IMR-90 (cell line): ENCODE measurements around the gene NFKBIB. TPM values are rescaled to one million over a fixed set of nuclear protein-coding genes. Genes with fewer than 3 reads are reported as not detected.

ENCODE experiments used
- ATAC-seq: fragments of 200-7000 bp; cut with Tn5 transposase; 2 replicates; pipeline ENCODE4 v1.9.1; 2020; ENCODE audit warnings: low read depth, mild to moderate bottlenecking, moderate library complexity
- BruUV-seq: library from RNA; stranded (reverse); fragments of 400-500 nt; replicated peaks from 2 replicates; lab custom pipeline; 2021; lab: Mats Ljungman, UMichigan
- CTCF ChIA-PET: fragments of 300-600 bp; formaldehyde crosslinking; extraction: SDS; loops from one replicate; lab custom pipeline; 2021; ENCODE audit warnings: antibody characterized with exemption; lab: Yijun Ruan, JAX
- POLR2A ChIA-PET: fragments of 300-600 bp; sonication (Branson Sonifier 250); formaldehyde crosslinking; loops from one replicate; lab custom pipeline; 2022; ENCODE audit warnings: antibody characterized with exemption; ENCODE audit not compliant: unreplicated experiment; lab: Charles Lee
- DNase-seq: peaks from one replicate; pipeline ENCODE4 v3.0.0; 2013
- H2AFZ ChIP-seq: replicated peaks from 2 replicates; pipeline ENCODE3; 2013; ENCODE audit warnings: low read length, mild to moderate bottlenecking; ENCODE audit not compliant: poor library complexity
- H2AK5ac ChIP-seq: 2 replicates; pipeline ENCODE4 v1.6.1; 2013; ENCODE audit warnings: low read depth, low read length, inconsistent platforms
- H2AK9ac ChIP-seq: replicated peaks from 2 replicates; pipeline ENCODE3; 2013; ENCODE audit warnings: mild to moderate bottlenecking, low read depth, low read length, moderate library complexity; ENCODE audit not compliant: poor library complexity
- H2BK120ac ChIP-seq: 2 replicates; pipeline ENCODE4 v1.6.1; 2013; ENCODE audit warnings: low read depth, low read length, inconsistent platforms
- H2BK15ac ChIP-seq: 3 replicates; pipeline ENCODE4 v1.6.1; 2013; ENCODE audit warnings: low read depth, low read length, inconsistent platforms
- H2BK20ac ChIP-seq: 2 replicates; pipeline ENCODE4 v1.6.1; 2013; ENCODE audit warnings: low read depth, mild to moderate bottlenecking, inconsistent platforms, low read length, moderate library complexity
- H2BK5ac ChIP-seq: 2 replicates; pipeline ENCODE4 v1.6.1; 2013; ENCODE audit warnings: mild to moderate bottlenecking, low read depth, low read length, inconsistent platforms; ENCODE audit not compliant: poor library complexity, severe bottlenecking
- H3K14ac ChIP-seq: replicated peaks from 2 replicates; pipeline ENCODE4 v1.6.1; 2013; ENCODE audit warnings: low read depth, low read length, inconsistent platforms
- H3K18ac ChIP-seq: 2 replicates; pipeline ENCODE4 v1.6.1; 2013; ENCODE audit warnings: low read depth, low read length, control low read depth
- H3K23ac ChIP-seq: 2 replicates; pipeline ENCODE4 v1.6.1; 2013; ENCODE audit warnings: low read depth, low read length, inconsistent platforms
- H3K27ac ChIP-seq: 2 replicates; pipeline ENCODE4 v1.5.1; 2013; ENCODE audit warnings: mild to moderate bottlenecking, control low read depth, low read length; ENCODE audit not compliant: insufficient read depth
- H3K27me3 ChIP-seq: 2 replicates; pipeline ENCODE4 v1.6.1; 2013; ENCODE audit warnings: low read length; ENCODE audit not compliant: control insufficient read depth, insufficient read depth
- H3K36me3 ChIP-seq: 2 replicates; pipeline ENCODE4 v1.6.1; 2013; ENCODE audit warnings: low read length, mixed read lengths; ENCODE audit not compliant: control insufficient read depth, insufficient read depth
- H3K4ac ChIP-seq: 2 replicates; pipeline ENCODE4 v1.6.1; 2013; ENCODE audit warnings: low read depth, low read length, inconsistent platforms
- H3K4me1 ChIP-seq: 2 replicates; pipeline ENCODE4 v1.6.1; 2013; ENCODE audit warnings: low read length, mixed read lengths; ENCODE audit not compliant: control insufficient read depth, insufficient read depth
- H3K4me2 ChIP-seq: 2 replicates; pipeline ENCODE4 v1.6.1; 2013; ENCODE audit warnings: low read depth, mild to moderate bottlenecking, control low read depth, low read length, moderate library complexity
- H3K4me3 ChIP-seq: 2 replicates; pipeline ENCODE4 v1.5.1; 2013; ENCODE audit warnings: low read depth, mild to moderate bottlenecking, control low read depth, low read length, moderate library complexity; ENCODE audit not compliant: insufficient read depth
- H3K56ac ChIP-seq: 2 replicates; pipeline ENCODE4 v1.6.1; 2013; ENCODE audit warnings: low read length, inconsistent platforms; ENCODE audit not compliant: insufficient read depth; ENCODE audit errors: extremely low read depth
- H3K79me1 ChIP-seq, 2 experiments: 2 replicates each; pipeline ENCODE4 v1.6.1; 2013; ENCODE audit warnings: low read length in 2 of 2, inconsistent platforms in 1 of 2, low read depth in 1 of 2
- H3K9ac ChIP-seq: 2 replicates; pipeline ENCODE4 v1.6.1; 2013; ENCODE audit warnings: low read depth, low read length, control low read depth
- H3K9me1 ChIP-seq: 2 replicates; pipeline ENCODE4 v1.6.1; 2013; ENCODE audit warnings: low read length, inconsistent platforms; ENCODE audit not compliant: insufficient read depth
- H3K9me3 ChIP-seq: 2 replicates; pipeline ENCODE4 v1.6.1; 2013; ENCODE audit warnings: low read length; ENCODE audit not compliant: control insufficient read depth, insufficient read depth
- H4K20me1 ChIP-seq: 2 replicates; pipeline ENCODE4 v1.6.1; 2013; ENCODE audit warnings: low read length, inconsistent platforms; ENCODE audit not compliant: insufficient read depth
- H4K5ac ChIP-seq: 2 replicates; pipeline ENCODE4 v1.6.1; 2013; ENCODE audit warnings: mild to moderate bottlenecking, low read depth, low read length, control low read depth
- H4K8ac ChIP-seq, 2 experiments: 2 replicates each; pipeline ENCODE4 v1.6.1; 2013; ENCODE audit warnings: low read depth in 2 of 2, low read length in 2 of 2, control low read depth in 1 of 2, inconsistent platforms in 1 of 2
- H4K91ac ChIP-seq: 2 replicates; pipeline ENCODE4 v1.6.1; 2013; ENCODE audit warnings: low read depth, low read length, inconsistent platforms; ENCODE audit not compliant: insufficient read depth
- BHLHE40 ChIP-seq: fragments of 150-350 bp; IDR thresholded peaks from 2 replicates; pipeline ENCODE4 v1.6.1; 2016; ENCODE audit warnings: mild to moderate bottlenecking, low read depth, low read length
- CEBPB ChIP-seq: IDR thresholded peaks from 2 replicates; pipeline ENCODE4 v1.6.1; 2012; ENCODE audit warnings: low read depth, low read length, improper control_type of control experiment
- CHD1 ChIP-seq: IDR thresholded peaks from 2 replicates; pipeline ENCODE4 v1.6.1; 2012; ENCODE audit warnings: low read depth, low read length, improper control_type of control experiment
- FOS ChIP-seq: fragments of 150-350 bp; IDR thresholded peaks from 2 replicates; pipeline ENCODE4 v1.6.1; 2016; ENCODE audit warnings: low read depth, low read length
- MAFK ChIP-seq: IDR thresholded peaks from 2 replicates; pipeline ENCODE4 v1.6.1; 2012; ENCODE audit warnings: low read depth, low read length, improper control_type of control experiment
- MAZ ChIP-seq: IDR thresholded peaks from 2 replicates; pipeline ENCODE4 v1.6.1; 2012; ENCODE audit warnings: low read depth, mild to moderate bottlenecking, low read length, improper control_type of control experiment, moderate library complexity, borderline replicate concordance
- MXI1 ChIP-seq: IDR thresholded peaks from 2 replicates; pipeline ENCODE4 v1.6.1; 2012; ENCODE audit warnings: low read depth, mild to moderate bottlenecking, low read length, moderate library complexity, borderline replicate concordance
- NFE2L2 ChIP-seq: fragments of 150-350 bp; IDR thresholded peaks from 2 replicates; pipeline ENCODE4 v1.6.1; 2016; ENCODE audit warnings: low read depth, mild to moderate bottlenecking, low read length
- RAD21 ChIP-seq: IDR thresholded peaks from 2 replicates; pipeline ENCODE4 v1.6.1; 2012; ENCODE audit warnings: low read length, improper control_type of control experiment
- USF2 ChIP-seq: fragments of 150-350 bp; IDR thresholded peaks from 2 replicates; pipeline ENCODE4 v1.6.1; 2017; ENCODE audit warnings: mild to moderate bottlenecking, antibody characterized with exemption, low read length, low read depth
- WGBS, 2 experiments: methylation state at CpG; one replicate each; pipeline versions ENCODE4 v1.1.5 to v1.1.7; 2013; ENCODE audit warnings: missing lambda C conversion rate in 2 of 2; ENCODE audit not compliant: insufficient read length in 1 of 2; ENCODE audit errors: extremely low coverage in 2 of 2; 5-methylcytosine and 5-hydroxymethylcytosine counted together
- dilution Hi-C: fragments of 300-500 bp; cut with HindIII; formaldehyde crosslinking; loops from one replicate; pipeline ENCODE4 v1.14.3; 2018; ENCODE audit warnings: low sequenced_read_pairs; ENCODE audit not compliant: unreplicated experiment
- in situ Hi-C: fragments of 300-500 bp; cut with MboI; formaldehyde crosslinking; loops from 3 replicates; pipeline ENCODE4 v1.14.3; 2019; ENCODE audit warnings: low sequenced_read_pairs, inconsistent platforms, mixed read lengths
- intact Hi-C: fragments of 100-400 bp; cut with micrococcal nuclease; formaldehyde crosslinking; loops from 2 replicates; pipeline ENCODE4 v1.10.0; 2022
- polyA plus RNA-seq, 3 experiments: library from polyadenylated mRNA; depleted of rRNA; stranded (reverse); fragments of >200 nt; gene quantifications; 2 replicates each; pipeline ENCODE4 v1.2.3, GENCODE V29; 2012; ENCODE audit warnings: low replicate concordance in 1 of 3
- total RNA-seq: library from RNA; depleted of rRNA; stranded (reverse); fragments of >200 nt; gene quantifications from 2 replicates; pipeline ENCODE4 v1.2.3, GENCODE V29; 2012
- TF ChIP-seq, protein P1 (sequence below): conservative IDR thresholded peaks from 2 replicates; pipeline ENCODE4 v1.5.1; 2012; ENCODE audit warnings: mild to moderate bottlenecking, low read depth, low read length, improper control_type of control experiment

Gene NFKBIB
- total and polyA plus RNA-seq, 2 of the 4 experiments (the other 2 are of a cell fraction): 7.5 to 25.5 TPM

DNA sequence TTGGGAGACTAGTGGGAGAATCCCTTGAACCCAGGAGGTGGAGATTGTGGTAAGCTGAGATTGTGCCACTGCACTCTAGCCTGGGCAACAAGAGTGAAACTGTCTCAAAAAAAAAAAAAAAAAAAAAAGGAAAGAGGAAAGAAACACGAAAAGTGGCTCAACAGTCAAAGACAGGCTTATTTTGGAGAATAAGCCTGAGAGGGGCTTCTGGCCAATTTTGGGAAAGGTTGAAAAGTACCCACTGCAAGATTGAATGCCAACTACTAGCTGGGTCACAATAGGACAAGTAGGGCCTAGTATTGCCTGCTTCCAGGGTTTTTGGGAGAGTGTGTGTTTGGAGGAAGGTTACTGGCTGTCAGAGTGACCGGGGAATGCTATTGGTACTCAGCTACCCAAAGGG, 58.5 kb downstream of the NFKBIB start:
- in situ Hi-C loops (loop anchor here (10.0 kb wide), 1 partner anchor 366 kb away; the partner anchor contains the start of gene LRFN1), intact Hi-C loops (no loop called here), dilution Hi-C loops (no loop called here)
- Histone ChIP-seq H3K79me1 (peaks cover 0 to 7% of the 10 kb centered on the region in 2 experiments; a peak in 1 of 4 replicates), H4K20me1 (no peaks in the 10 kb centered on the region; the same call in 1 of the 2 replicates), H3K9ac (no peak overlapping the region), H2BK5ac (no peak overlapping the region), H2AK5ac (no peak overlapping the region), H3K14ac (no peak overlapping the region), H2BK15ac (no peak overlapping the region), H3K9me3 (no peaks in the 10 kb centered on the region), H2AK9ac (no peak overlapping the region), H2AFZ (no peak overlapping the region), H3K18ac (no peak overlapping the region), H3K27me3 (no peaks in the 10 kb centered on the region), H3K4me2 (no peak overlapping the region), H4K91ac (no peak overlapping the region), H3K23ac (no peak overlapping the region), H3K27ac (no peak overlapping the region), H2BK20ac (no peak overlapping the region), H2BK120ac (no peak overlapping the region), H4K8ac (no peak overlapping the region), H3K4me1 (no peaks in the 10 kb centered on the region), H3K4me3 (no peak overlapping the region), H4K5ac (no peak overlapping the region), H3K9me1 (no peaks in the 10 kb centered on the region; the same call in 1 of the 2 replicates), H3K36me3 (no peaks in the 10 kb centered on the region), H3K4ac (no peak overlapping the region), H3K56ac (no peak overlapping the region)
- POLR2A ChIA-PET: no interaction called here
- BruUV-seq: no TSS peak
- TF ChIP-seq BHLHE40 (no peak), CHD1 (no peak), MAFK (no peak), NFE2L2 (no peak), RAD21 (no peak), MXI1 (no peak), USF2 (no peak), CEBPB (no peak), FOS (no peak), MAZ (no peak)
- TF ChIP-seq, protein P1, sequence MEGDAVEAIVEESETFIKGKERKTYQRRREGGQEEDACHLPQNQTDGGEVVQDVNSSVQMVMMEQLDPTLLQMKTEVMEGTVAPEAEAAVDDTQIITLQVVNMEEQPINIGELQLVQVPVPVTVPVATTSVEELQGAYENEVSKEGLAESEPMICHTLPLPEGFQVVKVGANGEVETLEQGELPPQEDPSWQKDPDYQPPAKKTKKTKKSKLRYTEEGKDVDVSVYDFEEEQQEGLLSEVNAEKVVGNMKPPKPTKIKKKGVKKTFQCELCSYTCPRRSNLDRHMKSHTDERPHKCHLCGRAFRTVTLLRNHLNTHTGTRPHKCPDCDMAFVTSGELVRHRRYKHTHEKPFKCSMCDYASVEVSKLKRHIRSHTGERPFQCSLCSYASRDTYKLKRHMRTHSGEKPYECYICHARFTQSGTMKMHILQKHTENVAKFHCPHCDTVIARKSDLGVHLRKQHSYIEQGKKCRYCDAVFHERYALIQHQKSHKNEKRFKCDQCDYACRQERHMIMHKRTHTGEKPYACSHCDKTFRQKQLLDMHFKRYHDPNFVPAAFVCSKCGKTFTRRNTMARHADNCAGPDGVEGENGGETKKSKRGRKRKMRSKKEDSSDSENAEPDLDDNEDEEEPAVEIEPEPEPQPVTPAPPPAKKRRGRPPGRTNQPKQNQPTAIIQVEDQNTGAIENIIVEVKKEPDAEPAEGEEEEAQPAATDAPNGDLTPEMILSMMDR: no peak
- DNase-seq (no peak), ATAC-seq (no peak)
- CTCF ChIA-PET: no interaction called here
- 100% methylated on average over 1 of the region's 2 CpGs; no CpG with 5 or more reads in 1 of the 2 experiments for WGBS, 2 experiments
